ENCODE measurements around the gene SCN4B.

SCN4B gene

DNA sequence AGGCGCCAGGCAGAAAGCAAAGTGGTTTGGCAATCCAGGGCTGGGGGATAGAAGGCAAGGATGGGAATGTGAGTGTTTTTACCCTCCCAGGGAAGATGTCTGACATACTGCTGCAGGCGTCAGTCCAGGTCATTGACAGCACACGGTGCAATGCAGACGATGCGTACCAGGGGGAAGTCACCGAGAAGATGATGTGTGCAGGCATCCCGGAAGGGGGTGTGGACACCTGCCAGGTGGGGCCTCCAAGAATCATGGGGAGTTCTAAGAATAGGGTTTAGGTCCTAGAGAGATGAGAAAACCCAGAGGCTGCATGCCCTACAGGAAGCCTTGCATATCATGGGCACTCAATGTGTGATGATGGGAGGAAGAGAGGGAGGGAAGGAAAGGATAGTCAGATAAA lies 37.6 kb downstream of the SCN4B start:
- H3K4me3 Mint-ChIP-seq, result no peak overlapping the region
- no peaks in the 10 kb centered on the region for H3K36me3 Mint-ChIP-seq
- DNase-seq (ENCODE audit: low spot score in 2 of 2), result no peak
- H3K27ac Mint-ChIP-seq, result no peak overlapping the region
- peaks cover 15% of the 10 kb centered on the region for H3K4me1 Mint-ChIP-seq
- H3K27me3 Mint-ChIP-seq, result peaks cover 16% of the 10 kb centered on the region
- no peak for ATAC-seq (ENCODE audit: low read depth)
- no peaks in the 10 kb centered on the region for H3K9me3 Mint-ChIP-seq

DNA sequence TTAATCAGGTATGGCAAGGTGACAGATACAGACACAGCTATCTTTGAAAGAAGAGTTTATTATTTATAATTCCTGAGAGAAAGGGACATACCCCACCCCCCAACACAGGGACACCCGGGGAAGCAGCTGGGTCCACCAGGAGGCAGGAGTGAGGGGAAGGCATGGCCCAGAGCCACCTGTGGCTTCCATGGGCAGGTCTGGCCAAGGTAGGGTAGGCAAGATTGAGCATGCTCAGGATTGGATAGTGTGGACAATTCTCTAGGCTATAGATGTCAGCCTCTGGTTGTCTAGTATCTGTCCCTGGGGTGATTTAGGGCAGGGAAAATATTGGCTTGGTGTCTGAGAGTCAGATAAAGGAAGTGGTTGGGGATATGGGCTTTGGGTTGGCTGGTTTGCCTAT lies 38.4 kb downstream of the SCN4B start:
- H3K27me3 Mint-ChIP-seq, result peaks cover 16% of the 10 kb centered on the region
- no peak for ATAC-seq (ENCODE audit: low read depth)
- no peaks in the 10 kb centered on the region for H3K36me3 Mint-ChIP-seq
- DNase-seq (ENCODE audit: low spot score in 2 of 2), result no peak
- no peaks in the 10 kb centered on the region for H3K9me3 Mint-ChIP-seq
- H3K4me3 Mint-ChIP-seq, result no peak overlapping the region
- peaks cover 15% of the 10 kb centered on the region for H3K4me1 Mint-ChIP-seq
- no peak overlapping the region for H3K27ac Mint-ChIP-seq

DNA sequence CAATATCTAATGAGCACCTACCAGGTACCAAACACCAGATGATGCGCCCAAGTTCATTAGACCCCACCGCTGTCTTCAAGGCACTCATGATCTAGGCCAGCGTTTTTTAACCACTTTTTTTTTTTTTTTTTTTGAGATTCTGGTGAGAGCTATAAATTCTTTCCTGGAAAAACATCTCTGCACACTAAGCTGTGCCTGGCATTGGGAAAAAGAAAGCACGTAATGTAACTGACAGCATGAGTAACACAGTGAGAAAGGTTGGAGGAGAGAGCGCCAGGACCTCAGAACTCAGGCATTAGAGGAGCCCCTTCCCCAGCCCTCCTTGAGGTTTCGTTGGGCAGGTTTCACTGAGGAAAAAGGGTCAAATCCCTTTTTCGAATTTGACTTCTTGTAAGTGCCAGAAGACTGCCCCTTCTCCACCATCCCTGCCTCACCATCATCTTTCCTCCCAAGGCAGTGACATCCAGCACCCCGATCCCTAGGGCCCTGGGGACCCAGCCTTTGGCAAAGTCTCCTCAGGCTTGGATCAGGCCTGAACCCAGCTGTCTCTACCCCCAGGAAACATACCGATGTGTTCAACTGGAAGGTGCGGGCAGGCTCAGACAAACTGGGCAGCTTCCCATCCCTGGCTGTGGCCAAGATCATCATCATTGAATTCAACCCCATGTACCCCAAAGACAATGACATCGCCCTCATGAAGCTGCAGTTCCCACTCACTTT lies 39.8 kb downstream of the SCN4B start:
- Mint-ChIP-seq H3K36me3 (no peaks in the 10 kb centered on the region), H3K27me3 (peaks cover 14% of the 10 kb centered on the region), H3K4me3 (no peak overlapping the region), H3K27ac (no peak overlapping the region), H3K9me3 (no peaks in the 10 kb centered on the region), H3K4me1 (peaks cover 9% of the 10 kb centered on the region)
- DNase-seq (ENCODE audit: low spot score in 2 of 2) (no peak), ATAC-seq (ENCODE audit: low read depth) (no peak)

DNA sequence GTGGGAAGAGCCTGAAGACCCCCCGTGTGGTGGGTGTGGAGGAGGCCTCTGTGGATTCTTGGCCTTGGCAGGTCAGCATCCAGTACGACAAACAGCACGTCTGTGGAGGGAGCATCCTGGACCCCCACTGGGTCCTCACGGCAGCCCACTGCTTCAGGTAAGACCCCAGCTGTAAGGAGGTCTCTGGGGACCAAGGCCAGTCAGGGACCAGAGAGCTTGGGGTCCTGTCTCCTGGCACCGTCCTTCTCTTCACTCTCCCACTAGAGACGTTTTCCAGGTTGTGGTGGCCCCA lies 40.9 kb downstream of the SCN4B start:
- H3K4me1 Mint-ChIP-seq, result peaks cover 3% of the 10 kb centered on the region

DNA sequence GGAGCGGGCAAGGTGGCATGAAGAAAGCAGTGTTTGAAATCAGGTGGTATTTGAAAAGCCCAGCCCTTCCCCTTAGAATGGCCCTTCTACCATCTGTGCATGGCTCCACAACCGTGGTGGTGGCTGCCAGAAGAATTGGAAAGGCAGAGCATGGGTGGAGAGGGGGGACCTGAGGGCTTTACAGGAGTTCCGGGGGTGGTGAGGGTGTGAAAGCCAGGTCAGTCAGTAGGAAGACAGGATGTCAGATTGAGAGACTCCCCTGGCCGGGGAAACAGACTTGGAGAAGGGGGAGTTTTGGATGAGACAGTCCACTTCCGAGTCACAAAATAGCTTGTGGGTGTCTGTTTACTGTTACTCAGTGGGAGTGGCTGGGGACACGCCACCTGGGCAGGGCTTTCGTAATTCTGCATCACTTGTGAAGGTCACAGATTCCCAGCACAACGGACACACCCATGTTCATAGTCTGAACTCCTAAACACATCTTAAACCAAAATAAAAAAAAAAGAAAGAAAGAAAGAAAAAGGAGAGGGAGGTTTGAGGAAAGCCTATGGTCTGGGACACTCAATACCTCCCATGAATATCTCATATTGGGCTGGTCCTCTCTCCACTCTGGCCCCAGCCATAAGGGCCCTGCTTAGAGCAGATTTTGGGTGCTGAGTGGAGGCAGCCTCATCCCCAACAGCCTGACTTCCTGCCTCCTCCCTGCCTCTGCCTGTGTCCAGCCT lies 41.4 kb downstream of the SCN4B start:
- Mint-ChIP-seq H3K36me3 (no peaks in the 10 kb centered on the region), H3K4me3 (no peak overlapping the region), H3K4me1 (peaks cover 3% of the 10 kb centered on the region), H3K27me3 (peaks cover 17% of the 10 kb centered on the region), H3K27ac (no peak overlapping the region), H3K9me3 (no peaks in the 10 kb centered on the region)
- DNase-seq (ENCODE audit: low spot score in 2 of 2) (no peak), ATAC-seq (ENCODE audit: low read depth) (no peak)

More for the DNA sequence above, 40.9 kb downstream of the SCN4B start:
- no peaks in the 10 kb centered on the region for H3K9me3 Mint-ChIP-seq
- H3K4me3 Mint-ChIP-seq, result no peak overlapping the region
- ATAC-seq (ENCODE audit: low read depth) (no peak), DNase-seq (ENCODE audit: low spot score in 2 of 2) (no peak)
- no peaks in the 10 kb centered on the region for H3K36me3 Mint-ChIP-seq
- no peak overlapping the region for H3K27ac Mint-ChIP-seq
- peaks cover 17% of the 10 kb centered on the region for H3K27me3 Mint-ChIP-seq

DNA sequence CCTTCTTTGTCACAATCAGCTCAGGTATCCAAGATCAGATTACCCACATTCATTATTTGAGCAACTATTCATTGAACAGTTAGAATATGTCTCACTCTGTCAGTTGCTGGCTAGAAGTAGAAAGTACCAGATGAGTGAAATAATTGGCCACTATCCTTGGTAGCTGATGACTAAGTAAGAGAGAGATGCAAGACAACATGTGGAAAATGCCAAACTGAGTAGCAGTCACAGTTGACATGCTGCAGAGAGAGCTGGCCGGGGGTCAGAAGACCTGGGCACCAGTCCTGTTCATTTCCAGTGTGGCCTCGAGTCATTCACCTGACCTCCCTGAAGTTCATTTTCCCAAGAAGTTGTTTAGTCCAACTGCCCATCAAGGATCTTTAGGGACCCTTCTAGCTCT lies 43.4 kb downstream of the SCN4B start:
- Mint-ChIP-seq H3K27me3 (peaks cover 12% of the 10 kb centered on the region), H3K4me1 (peaks cover 1% of the 10 kb centered on the region), H3K4me3 (no peak overlapping the region), H3K9me3 (no peaks in the 10 kb centered on the region), H3K27ac (no peak overlapping the region), H3K36me3 (no peaks in the 10 kb centered on the region)
- ATAC-seq (ENCODE audit: low read depth), result no peak
- DNase-seq (ENCODE audit: low spot score in 2 of 2), result no peak

DNA sequence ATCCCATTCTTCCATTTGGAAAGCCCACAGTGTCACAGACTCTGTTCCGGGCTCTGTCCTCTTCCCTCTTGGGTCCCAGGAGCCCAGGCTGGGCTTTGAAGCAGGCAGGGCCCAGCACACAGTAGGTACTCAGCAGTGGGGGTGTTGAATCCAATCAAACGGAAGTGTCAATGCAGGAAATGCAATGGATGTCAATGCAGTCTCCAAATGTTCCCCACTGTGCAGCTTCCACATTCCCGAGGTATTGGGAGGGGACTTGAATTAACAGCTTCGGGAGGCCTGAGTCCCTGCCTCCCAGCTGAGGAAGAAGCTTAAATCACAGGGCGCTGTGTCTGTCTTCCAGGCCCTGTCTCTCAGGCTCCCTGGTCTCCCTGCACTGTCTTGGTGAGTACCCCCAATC lies 44.1 kb downstream of the SCN4B start:
- Mint-ChIP-seq H3K9me3 (no peaks in the 10 kb centered on the region), H3K27me3 (peaks cover 12% of the 10 kb centered on the region), H3K36me3 (no peaks in the 10 kb centered on the region), H3K27ac (no peak overlapping the region), H3K4me1 (no peaks in the 10 kb centered on the region), H3K4me3 (no peak overlapping the region)
- ATAC-seq (ENCODE audit: low read depth) (no peak), DNase-seq (ENCODE audit: low spot score in 2 of 2) (no peak)

DNA sequence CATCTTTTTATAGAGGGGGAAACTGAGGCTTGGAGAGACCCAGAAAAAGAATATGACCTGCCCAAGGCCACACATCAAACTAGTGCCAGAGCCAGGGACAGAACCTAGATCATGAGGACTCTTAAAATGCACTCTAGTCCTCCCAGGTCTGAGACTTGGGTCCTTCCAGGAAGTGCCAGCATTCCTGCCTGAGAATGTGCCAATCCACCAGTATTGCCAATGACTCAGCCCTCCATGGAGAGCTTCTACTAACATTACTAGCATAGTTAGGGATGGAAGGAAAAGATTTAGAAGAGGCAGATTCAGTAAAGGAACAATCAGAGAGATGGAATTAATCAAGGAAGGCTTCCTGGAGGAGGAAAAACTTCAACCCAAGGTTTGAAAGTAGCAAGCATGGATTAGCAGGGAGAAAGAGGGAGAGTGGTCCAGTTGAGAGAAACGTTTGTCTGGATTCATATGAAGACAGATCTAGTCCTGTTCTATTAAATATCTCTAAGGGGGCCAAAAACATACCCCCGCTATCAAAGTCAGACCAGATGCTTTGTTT lies 45.8 kb downstream of the SCN4B start:
- ATAC-seq (ENCODE audit: low read depth), result no peak
- Mint-ChIP-seq H3K36me3 (no peaks in the 10 kb centered on the region), H3K4me3 (no peak overlapping the region), H3K9me3 (no peaks in the 10 kb centered on the region), H3K4me1 (no peaks in the 10 kb centered on the region), H3K27ac (no peak overlapping the region), H3K27me3 (peaks cover 9% of the 10 kb centered on the region)
- no peak for DNase-seq (ENCODE audit: low spot score in 2 of 2)

DNA sequence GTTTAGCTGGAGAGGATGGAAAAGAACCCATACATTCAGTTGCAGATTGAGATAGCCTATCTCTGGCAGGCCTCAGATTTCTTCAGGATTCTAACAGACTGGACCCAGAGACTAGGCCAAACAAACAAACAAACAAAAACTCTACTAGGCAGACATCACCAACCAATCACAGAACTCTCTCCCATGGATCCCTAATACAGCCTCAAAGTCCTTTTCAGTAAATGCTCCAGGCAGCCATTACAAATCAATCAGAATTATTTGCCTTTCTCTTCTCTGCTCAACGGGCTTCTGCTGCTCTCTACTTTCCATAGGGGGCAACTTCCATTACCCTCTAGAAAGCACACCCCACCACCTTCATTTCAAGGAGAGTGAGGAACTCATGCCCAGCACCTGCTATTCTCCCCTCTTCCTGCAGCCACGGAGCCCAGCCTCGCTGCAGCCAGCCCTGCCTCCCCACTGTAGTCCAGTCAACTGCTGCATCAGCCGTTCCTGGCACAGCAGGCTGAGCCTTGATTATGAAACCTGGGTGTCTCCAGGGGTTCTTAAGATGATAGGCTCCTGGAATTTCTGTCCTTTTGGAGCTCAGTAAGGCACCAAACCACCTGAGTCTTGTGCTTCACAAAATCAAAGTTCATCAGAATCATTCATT lies 46.8 kb downstream of the SCN4B start:
- Mint-ChIP-seq H3K4me1 (no peaks in the 10 kb centered on the region), H3K9me3 (no peaks in the 10 kb centered on the region), H3K27me3 (peaks cover 8% of the 10 kb centered on the region), H3K4me3 (no peak overlapping the region), H3K27ac (no peak overlapping the region), H3K36me3 (no peaks in the 10 kb centered on the region)
- ATAC-seq (ENCODE audit: low read depth) (no peak), DNase-seq (ENCODE audit: low spot score in 2 of 2) (no peak)

DNA sequence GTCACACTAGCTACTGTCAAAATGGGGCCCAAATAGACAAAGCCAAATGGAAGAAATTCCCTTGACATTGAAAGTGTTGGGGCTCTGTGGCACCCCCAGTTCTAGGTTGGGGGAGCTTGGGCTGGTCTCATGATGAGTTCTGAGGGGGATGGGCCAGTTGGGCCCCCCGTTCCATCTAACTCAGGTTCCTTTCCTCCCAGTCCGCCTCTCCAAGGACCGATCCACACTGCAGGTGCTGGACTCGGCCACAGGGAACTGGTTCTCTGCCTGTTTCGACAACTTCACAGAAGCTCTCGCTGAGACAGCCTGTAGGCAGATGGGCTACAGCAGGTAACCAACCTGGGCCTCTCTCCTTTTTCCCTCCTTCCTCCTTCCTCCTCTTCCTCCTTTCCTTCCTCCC lies 48.1 kb downstream of the SCN4B start:
- Mint-ChIP-seq H3K9me3 (no peaks in the 10 kb centered on the region), H3K27me3 (peaks cover 6% of the 10 kb centered on the region), H3K4me1 (no peaks in the 10 kb centered on the region), H3K4me3 (no peak overlapping the region), H3K36me3 (no peaks in the 10 kb centered on the region), H3K27ac (no peak overlapping the region)
- ATAC-seq (ENCODE audit: low read depth), result no peak
- no peak for DNase-seq (ENCODE audit: low spot score in 2 of 2)

DNA sequence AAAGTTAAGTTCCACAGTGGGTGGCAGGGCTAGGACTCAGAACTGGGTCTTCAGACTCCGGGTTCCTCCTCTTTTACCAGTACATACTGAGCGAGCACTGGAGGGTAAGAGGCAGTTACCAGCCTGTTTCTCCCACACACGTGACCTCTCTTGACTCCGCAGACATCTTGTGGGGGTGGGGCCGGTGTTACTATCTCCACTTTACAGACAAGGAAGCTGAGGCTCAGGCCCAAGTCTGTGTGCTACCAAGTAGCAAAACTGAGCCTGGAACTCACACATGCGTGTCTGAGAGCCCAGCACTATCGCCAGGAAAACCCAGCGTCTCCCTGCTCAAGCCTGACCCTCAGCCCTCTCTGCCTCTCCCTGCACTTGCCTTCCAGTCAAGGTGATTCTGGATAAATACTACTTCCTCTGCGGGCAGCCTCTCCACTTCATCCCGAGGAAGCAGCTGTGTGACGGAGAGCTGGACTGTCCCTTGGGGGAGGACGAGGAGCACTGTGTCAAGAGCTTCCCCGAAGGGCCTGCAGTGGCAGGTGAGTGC lies 49.8 kb downstream of the SCN4B start:
- Mint-ChIP-seq H3K4me3 (no peak overlapping the region), H3K36me3 (no peaks in the 10 kb centered on the region), H3K27ac (no peak overlapping the region), H3K9me3 (no peaks in the 10 kb centered on the region), H3K4me1 (no peaks in the 10 kb centered on the region), H3K27me3 (peaks cover 8% of the 10 kb centered on the region)
- no peak for ATAC-seq (ENCODE audit: low read depth)
- no peak for DNase-seq (ENCODE audit: low spot score in 2 of 2)

DNA sequence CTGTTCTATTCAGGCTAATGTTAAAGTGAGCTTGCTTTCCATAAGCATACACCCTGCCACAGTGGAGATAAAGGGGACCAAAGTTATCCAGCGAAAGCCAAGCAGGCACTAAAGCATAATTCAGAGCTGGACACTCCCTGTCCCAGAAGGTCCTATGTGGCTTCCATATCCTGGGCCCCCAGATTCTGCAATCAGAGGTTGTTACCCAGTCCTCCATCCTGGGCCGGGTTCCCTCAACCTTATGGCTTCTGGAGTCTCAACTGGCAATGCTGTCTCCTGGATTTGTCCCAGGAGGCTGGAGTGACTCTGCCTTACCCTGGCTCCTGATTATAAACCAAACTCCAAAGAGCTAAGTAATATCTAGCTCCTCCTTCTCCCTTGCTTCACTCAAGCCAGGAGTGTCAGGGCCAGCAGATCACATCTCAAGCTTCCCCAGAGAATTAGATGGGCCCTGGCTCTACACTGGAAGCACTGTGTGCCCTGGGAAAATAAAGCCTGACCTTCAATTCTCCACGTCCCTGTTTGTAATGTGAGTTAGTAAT lies 51.9 kb downstream of the SCN4B start:
- Mint-ChIP-seq H3K27ac (no peak overlapping the region), H3K27me3 (peaks cover 7% of the 10 kb centered on the region), H3K4me1 (no peaks in the 10 kb centered on the region), H3K36me3 (no peaks in the 10 kb centered on the region), H3K4me3 (no peak overlapping the region), H3K9me3 (no peaks in the 10 kb centered on the region)
- DNase-seq (ENCODE audit: low spot score in 2 of 2), result no peak
- ATAC-seq (ENCODE audit: low read depth), result no peak

DNA sequence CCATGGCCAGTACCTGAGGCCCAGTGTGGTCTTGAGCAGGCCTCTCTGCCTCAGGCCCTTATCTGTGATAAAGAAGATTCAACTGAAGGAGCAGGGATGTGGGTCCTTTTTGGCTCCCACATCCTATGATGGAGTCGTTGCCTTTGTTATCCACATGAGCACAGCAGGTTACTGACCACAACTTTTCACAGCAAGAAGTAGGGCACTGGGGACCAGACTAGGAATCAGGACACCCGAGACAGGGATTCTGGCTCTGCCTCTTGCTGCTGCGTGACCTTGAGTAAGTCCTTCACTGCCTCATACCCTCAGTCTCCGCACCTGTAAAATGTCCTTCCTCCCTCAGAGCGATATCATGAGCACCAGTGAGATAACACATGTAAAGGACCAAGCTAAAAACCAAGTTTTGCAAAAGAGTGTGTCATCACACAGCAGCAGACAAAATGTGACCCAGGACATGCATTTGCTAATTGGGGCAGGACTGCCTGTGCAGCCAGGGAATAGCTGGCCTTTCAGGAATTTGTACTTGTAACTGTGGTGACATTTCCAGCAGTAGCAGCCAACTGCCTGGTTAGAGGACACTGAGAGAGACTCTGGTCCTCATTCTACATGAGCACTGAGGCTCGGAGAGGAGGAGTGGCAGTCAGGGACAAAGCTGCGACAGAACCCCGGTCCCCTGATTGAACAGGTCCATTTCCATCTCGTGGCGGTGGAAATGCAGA lies 52.6 kb downstream of the SCN4B start:
- Mint-ChIP-seq H3K4me3 (no peak overlapping the region), H3K36me3 (no peaks in the 10 kb centered on the region), H3K27me3 (peaks cover 7% of the 10 kb centered on the region), H3K27ac (no peak overlapping the region), H3K9me3 (no peaks in the 10 kb centered on the region), H3K4me1 (no peaks in the 10 kb centered on the region)
- ATAC-seq (ENCODE audit: low read depth), result no peak
- no peak for DNase-seq (ENCODE audit: low spot score in 2 of 2)

Measured in memory B cell (primary cell).